COLO668 (cell line): ENCODE data around the gene THEMIS.
"Not testable (repeated sequence)": the region's sequence is repeated elsewhere in the genome, so short reads cannot be mapped to it uniquely, and the experiment has no call there.

Source experiments
- DNase-seq: peaks from one replicate; lab custom pipeline; 2025; ENCODE audit not compliant: unreplicated experiment; lab: John Stamatoyannopoulos, UW

The THEMIS gene, protein sequence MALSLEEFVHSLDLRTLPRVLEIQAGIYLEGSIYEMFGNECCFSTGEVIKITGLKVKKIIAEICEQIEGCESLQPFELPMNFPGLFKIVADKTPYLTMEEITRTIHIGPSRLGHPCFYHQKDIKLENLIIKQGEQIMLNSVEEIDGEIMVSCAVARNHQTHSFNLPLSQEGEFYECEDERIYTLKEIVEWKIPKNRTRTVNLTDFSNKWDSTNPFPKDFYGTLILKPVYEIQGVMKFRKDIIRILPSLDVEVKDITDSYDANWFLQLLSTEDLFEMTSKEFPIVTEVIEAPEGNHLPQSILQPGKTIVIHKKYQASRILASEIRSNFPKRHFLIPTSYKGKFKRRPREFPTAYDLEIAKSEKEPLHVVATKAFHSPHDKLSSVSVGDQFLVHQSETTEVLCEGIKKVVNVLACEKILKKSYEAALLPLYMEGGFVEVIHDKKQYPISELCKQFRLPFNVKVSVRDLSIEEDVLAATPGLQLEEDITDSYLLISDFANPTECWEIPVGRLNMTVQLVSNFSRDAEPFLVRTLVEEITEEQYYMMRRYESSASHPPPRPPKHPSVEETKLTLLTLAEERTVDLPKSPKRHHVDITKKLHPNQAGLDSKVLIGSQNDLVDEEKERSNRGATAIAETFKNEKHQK

DNA sequence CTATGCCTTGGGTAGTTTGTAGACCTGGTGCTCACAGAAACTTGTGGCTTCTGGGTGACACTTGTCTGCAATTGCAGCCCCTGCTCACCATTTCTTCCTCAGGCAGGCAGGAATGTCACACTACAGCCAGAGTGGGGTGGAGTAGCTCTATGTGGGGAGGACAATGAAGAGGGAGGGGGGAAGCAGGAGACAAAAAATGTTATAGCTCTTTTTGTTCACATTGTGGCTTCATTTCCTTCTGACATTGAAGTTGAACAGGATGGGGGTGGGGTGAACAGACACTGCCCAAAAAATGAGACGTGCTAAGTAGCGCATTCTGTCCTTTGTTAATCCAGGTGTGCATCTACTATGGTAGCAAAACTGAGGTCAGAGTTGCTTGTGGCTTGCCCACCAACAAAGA, at the start of gene THEMIS:
THEMIS (minus strand) TSS at position 124 of the 400 bp plus-strand sequence. CDS start 126 bp downstream, outside the sequence.
- no peak for DNase-seq

DNA sequence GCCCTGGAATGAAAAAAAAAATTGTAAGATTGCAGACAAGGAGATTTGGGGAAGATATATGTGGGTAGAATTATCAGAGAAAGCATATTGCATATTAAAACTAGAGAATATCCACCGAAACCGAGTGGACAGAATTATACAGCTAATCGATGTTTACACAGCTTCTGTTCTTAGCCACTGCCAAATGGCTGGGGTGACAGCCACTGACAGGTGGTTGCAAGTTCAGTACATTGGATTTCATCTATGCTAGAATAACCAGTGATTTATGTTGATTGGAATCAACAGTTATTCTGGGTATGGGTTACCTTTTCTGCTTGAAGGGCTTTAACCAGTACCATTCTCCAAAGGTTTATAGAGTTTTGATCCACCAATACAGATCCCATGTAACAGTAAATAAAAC, 48.4 kb upstream of the THEMIS start:
- no peak for DNase-seq

DNA sequence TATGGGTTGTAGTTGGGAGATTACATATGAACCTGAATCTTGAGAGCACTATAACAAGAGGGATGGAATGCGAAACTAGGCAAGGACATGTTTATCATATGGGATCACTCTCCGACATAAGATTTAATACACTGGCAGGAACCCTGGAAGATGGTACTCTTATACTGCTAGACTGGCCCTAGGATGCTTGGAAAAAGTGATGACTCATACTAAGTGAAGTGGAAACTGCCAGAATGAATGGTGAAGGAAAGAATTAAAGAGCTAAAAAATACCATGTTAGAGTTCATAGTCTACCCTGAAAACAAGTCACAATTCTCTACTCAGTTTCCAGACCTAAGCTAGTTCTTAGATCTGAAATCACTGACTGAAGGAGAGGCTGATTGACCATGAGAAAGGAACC, 45.5 kb upstream of the THEMIS start:
- DNase-seq, result no peak

DNA sequence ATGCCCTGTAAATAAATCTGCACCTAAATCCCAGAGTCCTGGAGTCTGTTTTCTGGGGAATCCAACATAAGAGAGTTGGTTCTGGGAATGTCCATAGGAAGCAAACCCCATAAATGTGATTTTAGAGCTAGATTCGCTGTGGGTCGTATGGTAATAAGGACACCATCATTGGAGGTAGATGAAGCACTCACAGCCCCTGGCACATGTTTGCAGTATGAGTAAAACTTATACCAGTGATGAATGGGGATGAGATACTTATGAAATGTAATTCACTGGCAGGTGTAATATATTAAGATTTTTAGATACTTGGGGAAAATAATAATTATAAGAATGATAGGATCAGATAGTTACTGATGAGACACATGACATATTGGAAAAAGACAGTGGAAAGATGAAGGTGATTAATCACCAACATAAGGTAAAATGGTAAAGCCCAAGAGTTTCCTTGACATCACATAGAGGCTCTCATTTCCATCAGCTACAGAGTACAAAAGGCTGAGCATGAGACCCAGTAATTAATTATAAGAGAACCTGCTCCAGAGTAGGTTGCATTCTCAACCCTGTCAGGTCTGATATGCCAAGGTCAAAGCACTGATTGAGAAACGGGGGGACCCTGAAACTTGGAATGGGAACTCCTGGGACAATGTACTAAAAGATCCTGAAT, 44.7 kb upstream of the THEMIS start:
- DNase-seq, result no peak

DNA sequence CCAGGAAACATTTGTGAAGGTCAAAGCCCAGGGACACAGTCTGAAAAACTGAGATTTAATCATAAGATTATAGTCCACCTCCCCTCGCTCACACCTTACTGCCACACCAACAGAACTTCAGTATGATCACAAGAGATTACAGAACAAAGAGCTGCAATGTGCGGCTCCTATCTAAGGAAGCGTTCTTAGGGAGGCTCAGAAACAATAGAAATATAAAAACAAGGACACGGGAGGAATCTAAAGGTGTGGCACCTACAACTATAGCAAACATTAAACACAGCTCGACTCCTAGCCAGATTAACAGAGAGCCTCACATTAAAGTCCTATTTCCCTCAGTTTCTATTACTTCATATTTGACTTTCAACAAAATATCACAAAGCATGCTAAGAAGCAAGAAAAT, 40.4 kb upstream of the THEMIS start:
- DNase-seq, result no peak

DNA sequence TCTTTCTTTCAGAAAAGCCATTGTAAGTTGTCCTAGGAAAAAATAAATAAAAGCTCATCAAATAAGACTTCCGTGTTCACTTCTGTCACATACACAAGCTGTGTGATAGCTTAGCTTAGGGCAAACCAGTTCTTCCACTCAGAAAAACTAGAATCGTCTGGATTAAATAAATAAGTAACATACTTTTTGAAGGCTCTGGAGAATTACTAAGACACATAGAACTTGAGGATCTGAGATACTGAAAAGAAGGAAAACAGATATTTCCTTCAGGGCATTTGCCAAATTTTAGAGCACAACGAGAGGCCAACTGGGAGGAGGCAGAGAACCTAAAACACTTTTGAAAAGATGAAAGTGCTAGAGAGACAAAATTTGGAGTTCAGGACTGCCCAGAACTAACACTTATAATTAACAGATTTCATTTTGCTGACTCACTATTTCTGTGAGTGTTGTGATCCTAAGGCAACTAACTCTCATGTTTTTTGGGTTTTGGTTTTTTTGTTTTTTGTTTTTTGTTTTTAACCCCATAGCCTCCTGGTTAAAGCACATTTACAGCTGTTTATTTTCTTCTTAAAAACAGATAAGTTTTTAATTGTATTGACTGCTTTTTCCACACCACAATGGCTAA, 38.7 kb upstream of the THEMIS start:
- DNase-seq, result no peak

DNA sequence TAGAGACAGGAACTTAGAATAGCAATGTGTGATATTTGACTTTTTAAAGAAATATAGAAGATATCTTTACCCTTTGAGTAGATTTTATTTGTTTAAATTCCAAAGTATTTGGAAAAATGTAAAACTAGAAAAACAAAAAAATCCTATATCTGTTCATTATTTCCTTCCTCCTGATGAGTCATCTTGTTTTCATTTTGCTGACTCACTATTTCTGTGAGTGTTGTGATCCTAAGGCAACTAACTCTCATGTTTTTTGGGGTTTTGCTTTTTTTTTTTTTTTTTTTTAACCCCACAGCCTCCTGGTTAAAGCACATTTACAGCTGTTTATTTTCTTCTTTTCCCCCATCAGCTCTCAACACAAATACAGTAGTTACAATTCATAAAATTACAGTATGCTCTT, 37.8 kb upstream of the THEMIS start:
- DNase-seq, result no peak

DNA sequence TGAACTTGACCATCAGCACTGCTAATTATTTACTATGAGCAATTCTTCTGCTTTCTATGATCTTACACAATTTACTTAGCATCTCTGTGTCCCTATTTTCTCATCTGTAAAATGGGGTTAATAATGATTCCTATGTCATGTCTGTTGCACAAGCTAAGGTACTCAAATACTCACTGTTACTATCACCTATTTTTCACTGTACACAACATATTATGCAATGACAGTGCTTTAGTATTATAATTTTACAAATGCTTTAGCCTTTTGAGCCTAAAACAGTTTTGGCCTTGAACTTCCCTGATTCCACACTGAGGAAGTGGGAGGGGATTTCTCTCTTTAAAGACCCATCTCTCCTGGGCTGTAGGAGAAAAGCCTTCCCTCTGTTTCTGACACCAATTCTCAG, 36.9 kb upstream of the THEMIS start:
- DNase-seq, result no peak

DNA sequence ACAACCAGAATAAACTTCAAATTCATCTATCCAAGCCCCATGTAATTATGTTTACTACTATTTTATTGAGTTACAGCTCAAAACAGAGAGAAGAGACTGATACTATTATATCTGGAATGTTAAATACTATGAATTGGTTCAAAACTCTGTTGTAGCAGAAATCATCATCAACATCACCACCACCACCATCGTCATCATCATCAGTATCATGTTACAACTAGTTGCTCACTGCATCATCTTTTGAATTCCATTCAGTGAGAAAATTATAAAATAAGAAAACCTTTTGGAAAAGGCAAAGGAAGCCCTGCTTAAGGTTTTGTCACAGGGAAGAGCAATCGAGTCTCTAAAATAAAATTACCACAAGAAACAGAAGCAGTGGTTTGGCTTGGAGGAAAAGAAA, 36.2 kb upstream of the THEMIS start:
- DNase-seq, result no peak

DNA sequence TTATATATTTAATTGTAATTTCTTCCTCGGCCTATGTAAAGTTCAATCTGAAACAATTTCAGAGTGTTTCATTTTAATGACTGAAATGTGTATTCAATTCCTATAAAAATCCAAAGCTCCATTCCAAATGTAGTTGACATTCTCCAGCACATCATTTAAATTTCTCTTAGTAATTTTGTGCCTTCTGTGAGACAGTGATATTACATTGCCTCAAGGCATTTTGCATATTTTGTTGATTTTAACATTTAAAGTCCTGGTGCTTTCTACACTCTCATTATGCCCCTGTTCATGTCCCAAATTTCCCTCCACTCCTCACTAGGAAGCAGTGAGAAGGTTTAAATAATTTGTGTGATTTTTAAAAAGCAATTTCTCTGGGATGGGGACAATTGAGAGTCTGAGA, 34.1 kb upstream of the THEMIS start:
- DNase-seq, result no peak

DNA sequence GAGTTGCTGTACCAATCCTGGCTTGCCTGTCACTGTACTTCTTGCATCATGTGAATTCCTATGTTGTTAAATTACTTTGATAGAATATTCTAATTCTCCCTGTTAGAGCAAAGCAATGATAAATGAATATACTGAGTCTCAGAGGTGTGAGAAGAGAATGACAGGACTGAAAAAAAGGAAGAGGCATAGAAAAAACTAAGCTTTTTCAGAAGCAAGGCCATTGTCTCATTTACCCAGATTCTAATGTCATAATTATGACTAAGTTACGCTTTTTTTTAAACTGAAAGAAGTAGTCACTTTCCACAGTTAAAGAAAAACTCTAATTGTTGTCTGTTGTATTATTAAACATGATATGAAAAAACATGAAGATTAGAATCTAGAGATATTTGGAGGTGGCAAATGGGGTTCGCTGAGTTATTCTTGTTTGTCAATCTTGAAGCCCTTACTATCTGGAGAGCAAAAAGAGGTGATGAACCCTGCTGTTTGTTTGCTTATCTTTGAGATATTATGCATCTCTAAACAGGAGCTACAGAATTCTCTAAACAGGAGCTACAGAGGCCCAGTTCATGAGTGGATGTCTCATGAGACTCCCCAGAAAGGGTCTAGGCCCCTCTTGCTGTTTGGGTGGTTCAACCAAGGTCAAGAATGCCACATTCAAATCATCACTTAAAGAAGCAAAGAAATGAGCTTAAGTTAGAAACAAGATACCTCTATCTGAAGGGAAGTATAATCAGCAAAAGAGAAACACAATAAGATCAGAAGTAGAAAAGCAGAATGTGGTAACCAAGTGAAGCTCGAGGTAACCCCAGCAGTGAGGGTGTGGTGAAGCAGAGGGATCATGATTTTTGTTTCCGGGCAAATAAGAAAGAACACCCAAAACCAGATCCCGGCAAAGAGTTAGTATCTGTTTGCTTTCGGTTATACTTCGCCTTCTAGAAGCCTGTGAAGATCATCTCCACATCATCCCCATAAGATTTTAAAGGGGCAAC, 33.3 kb upstream of the THEMIS start:
- DNase-seq, result no peak

DNA sequence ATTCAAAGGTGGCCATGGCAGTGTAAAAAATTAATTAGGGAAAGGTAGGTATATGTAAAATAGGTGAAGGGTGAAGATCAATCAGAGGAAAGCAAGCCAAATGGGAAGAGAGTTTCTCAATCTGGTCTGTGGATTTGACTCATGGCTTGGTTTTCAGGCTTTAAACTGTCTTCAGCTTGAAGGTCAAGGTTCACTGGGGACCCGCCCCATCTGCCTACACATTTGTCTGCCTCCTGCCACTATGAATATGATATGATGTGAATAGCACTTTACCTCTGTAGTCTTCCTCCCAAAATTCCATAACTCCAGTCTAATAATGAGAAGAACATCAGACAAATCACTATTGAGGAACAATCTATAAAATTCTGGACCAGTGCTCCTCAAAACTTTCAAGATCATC, 32.3 kb upstream of the THEMIS start:
- DNase-seq, result no peak

DNA sequence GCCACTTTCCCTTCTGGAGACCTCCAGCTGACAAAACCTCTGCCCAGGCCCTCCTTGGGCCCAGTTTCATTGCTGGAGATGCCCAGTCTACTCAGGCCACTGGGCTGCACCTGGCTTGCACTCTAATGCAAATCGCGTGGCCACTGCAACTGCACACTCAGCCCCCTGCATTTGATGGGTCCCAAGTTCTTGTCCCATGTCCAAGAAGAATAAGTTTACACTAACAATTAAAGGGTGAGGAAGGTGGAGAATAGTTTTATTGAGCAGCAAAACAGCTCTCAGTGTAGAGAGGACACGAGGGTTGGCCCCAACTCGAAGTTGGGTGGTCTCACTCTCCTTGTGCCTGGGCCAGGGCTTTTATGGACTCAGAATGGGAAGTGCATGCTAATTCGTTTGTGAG, 31.9 kb upstream of the THEMIS start:
- DNase-seq, result no peak

DNA sequence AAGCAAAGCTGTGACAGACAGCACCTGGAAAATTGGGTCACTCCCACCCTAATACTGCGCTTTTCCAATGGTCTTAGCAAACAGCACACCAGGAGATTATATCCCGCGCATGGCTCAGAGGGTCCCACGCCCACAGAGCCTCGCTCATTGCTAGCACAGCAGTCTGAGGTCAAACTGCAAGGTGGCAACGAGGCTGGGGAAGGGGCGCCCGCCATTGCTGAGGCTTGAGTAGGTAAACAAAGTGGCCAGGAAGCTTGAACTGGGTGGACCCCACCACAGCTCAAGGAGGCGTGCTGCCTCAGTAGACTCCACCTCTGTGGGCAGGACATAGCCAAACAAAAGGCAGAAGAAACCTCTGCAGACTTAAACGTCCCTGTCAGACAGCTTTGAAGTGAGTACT, 25.6 kb upstream of the THEMIS start:
- DNase-seq, result not testable (repeated sequence)

DNA sequence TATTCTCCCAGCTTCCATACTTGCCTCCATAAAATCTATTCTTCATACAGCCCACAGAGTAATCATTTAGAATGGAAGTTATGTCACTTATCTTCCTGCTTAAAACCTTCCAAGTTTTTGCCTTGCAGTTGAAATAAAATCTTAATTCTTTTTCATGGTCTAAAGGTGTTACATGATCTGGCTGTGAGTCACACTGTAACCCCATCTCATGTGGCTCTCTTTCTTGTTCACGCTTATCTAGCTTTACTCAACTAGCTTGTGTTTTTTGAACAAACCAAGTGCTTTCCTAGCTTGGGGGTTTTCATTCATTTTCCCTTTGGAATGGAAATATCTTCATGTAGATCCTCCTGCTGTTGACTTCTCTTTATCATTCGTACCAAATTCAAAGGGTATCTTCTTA, 23.6 kb upstream of the THEMIS start:
- no peak for DNase-seq

DNA sequence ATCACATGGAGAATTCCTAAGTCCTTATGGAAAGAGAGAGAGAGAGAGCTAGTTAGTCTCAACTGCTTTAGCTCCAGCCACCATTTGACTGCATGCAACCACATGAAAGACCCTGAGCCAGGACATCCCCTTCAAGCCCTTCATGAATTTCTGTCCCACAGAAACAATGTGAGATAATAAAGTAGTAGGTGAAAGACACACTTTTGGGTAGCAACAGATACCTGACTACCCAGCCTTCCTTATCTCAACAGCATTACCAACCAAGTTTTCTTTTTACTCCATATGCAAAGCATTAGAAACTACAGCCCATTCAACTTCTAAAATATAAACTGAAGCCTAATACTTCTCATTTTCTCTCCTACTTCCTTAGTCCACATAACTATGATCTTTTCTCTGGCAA, 23.2 kb upstream of the THEMIS start:
- DNase-seq, result no peak

DNA sequence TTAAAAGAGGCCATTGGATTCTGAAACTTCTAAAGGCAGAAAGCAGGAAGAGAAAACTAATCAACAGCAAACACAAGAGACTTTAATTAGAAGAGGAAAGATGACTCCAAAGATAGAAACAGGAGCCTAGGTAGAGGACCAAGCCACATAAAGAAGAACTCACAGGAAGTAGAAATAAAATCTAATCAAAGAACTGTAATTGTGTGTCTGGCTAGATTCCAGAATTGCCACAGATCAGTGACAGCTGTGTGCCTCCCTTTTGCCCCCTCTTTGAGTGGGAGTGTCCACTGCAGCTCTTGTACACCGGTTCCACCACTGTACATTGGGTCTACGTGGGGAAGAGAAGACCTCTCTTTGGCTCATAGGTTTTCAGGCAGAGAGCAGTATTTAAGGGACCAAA, 22.3 kb upstream of the THEMIS start:
- no peak for DNase-seq

DNA sequence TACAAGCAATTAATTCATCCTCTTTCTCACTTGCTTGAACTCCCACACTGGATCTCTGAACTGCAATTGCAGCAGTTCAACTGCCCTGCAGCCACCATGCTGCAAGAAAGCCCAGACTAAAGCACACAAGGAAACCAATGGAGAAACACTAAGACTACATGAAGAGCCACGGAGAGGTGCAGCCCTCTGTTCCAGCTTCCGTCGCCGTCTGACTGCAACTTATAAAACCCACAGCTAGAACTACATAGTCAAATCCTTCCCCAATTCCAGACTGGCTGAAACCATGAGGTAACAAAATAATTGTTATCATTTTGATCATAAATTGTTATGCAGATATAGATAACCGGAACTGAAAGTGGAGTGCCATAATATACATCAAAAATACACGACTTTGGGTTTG, 21.1 kb upstream of the THEMIS start:
- DNase-seq, result no peak

DNA sequence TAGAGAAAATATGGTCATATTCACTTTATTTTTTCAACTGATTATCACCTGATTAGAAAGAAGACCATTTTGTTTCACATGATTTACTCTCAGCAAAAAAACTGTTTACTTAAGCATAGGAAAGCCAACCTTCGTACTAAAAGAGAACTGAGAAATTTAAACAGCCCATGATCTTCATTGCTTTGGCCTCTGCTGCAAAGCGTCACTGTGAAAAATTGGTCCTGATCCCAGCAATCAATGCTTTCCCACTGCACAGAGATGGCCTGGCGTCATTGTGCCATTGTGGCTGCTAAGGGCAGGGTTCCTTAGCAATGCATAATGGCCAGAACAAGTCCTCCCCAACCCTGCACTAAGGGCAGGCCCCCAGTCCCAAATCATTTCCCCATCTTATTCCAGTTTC, 19.9 kb upstream of the THEMIS start:
- no peak for DNase-seq
